ENCODE measurements around the gene UBA52. TPM values are rescaled to one million over a fixed set of nuclear protein-coding genes. Genes with fewer than 3 reads are reported as not detected.

Gene UBA52
- total RNA-seq, 1 donor from 2014 or later: 959 TPM

Other genes starting within 250 kb of the UBA52 start
- gene LSM4, start 248.8 kb upstream of the UBA52 start, total RNA-seq: 68.4 TPM
- 48.7 TPM for gene PGPEP1, start 231.3 kb upstream of the UBA52 start, total RNA-seq
- gene GDF15, start 185.7 kb upstream of the UBA52 start, total RNA-seq: 5.9 TPM
- gene LRRC25, start 174.2 kb upstream of the UBA52 start, total RNA-seq: 19.3 TPM
- gene SSBP4, start 152.5 kb upstream of the UBA52 start, total RNA-seq: 63.3 TPM
- gene ISYNA1, start 133.7 kb upstream of the UBA52 start, total RNA-seq: 18.3 TPM
- 38.4 TPM for gene ELL, start 49.8 kb upstream of the UBA52 start, total RNA-seq
- 176 TPM for gene FKBP8, start 28.3 kb upstream of the UBA52 start, total RNA-seq
- 90.9 TPM for gene KXD1, start 14.0 kb upstream of the UBA52 start, total RNA-seq
- gene REX1BD, start 16.9 kb downstream of the UBA52 start, total RNA-seq: 52.7 TPM
- gene CRLF1, start 34.9 kb downstream of the UBA52 start, total RNA-seq: 30.7 TPM
- gene TMEM59L, start 41.0 kb downstream of the UBA52 start, total RNA-seq: 2.0 TPM
- 17.1 TPM for gene KLHL26, start 65.2 kb downstream of the UBA52 start, total RNA-seq
- gene CRTC1, start 111.8 kb downstream of the UBA52 start, total RNA-seq: 13.9 TPM
- 21.2 TPM for gene COMP, start 219.4 kb downstream of the UBA52 start, total RNA-seq

Data from mesenteric fat pad (tissue), 1 donor.